ENCODE data around the gene GJB1. TPM values are rescaled to one million over a fixed set of nuclear protein-coding genes. Genes with fewer than 3 reads are reported as not detected.

Gene GJB1
- total and polyA plus RNA-seq, 8 donors: 40.1 to 70.6 (median 56.2) TPM

DNA sequence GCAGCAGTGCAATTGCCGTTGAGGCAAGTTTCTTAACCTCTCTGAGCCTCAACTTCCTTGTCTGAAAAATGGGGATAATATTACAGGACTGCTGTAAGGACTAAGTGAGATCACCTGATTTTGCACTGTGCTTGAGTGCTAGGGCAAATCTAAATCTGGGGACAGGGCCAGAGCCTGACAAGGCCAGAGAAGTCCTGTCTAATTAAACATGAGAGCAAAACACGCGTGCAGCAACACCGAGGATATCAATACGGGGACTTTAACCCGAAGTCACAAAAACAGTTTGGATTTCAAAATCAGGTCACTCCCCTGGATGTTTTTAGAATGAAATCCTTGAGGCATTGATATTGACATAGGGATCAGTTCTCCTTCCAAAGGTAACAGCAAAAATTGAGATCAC is 5.7 kb upstream of the GJB1 start:
- no peaks in the 10 kb centered on the region for H3K9me3 ChIP-seq
- peak overlapping the region in 2 of 4 donors; percentile 32 to 47 for H3K4me3 ChIP-seq
- WGBS, 2 donors: 11 to 46% methylated on average over 6 of the region's 6 CpGs
- H3K27ac ChIP-seq: no peak overlapping the region
- intact Hi-C loops (cut with DNase I): no loop called here
- ATAC-seq (no peak), FAIRE-seq (no peak), DNase-seq (no peak)
- TF ChIP-seq, protein P1, sequence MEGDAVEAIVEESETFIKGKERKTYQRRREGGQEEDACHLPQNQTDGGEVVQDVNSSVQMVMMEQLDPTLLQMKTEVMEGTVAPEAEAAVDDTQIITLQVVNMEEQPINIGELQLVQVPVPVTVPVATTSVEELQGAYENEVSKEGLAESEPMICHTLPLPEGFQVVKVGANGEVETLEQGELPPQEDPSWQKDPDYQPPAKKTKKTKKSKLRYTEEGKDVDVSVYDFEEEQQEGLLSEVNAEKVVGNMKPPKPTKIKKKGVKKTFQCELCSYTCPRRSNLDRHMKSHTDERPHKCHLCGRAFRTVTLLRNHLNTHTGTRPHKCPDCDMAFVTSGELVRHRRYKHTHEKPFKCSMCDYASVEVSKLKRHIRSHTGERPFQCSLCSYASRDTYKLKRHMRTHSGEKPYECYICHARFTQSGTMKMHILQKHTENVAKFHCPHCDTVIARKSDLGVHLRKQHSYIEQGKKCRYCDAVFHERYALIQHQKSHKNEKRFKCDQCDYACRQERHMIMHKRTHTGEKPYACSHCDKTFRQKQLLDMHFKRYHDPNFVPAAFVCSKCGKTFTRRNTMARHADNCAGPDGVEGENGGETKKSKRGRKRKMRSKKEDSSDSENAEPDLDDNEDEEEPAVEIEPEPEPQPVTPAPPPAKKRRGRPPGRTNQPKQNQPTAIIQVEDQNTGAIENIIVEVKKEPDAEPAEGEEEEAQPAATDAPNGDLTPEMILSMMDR (IDR thresholded peaks at IDR 0.05): no peak
- no peaks in the 10 kb centered on the region for H3K27me3 ChIP-seq
- H3K36me3 ChIP-seq: no peaks in the 10 kb centered on the region
- peaks cover 0 to 10% (median 0%) of the 10 kb centered on the region in 3 donors for H3K4me1 ChIP-seq

DNA sequence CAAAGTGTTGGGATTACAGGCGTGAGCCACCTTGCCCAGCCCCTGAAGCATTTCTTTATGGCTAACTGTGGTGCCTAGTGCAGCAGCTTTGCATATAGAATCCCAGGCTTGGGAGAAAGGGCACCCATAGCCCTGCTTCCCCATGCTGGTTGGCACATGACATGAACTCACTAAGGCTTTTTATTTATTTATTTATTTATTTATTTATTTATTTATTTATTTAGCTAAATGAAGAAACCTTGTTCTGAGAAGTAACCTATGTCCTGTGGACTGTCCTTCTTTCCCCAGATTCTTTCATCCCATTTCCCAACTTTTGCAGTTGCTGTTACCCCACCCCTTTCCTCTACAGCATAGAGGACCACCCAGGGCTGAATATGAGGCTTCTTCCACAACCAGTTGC is 1.9 kb upstream of the GJB1 start:
- Histone ChIP-seq H3K36me3 (no peaks in the 10 kb centered on the region), H3K4me1 (peaks cover 0 to 6% (median 0%) of the 10 kb centered on the region in 3 donors), H3K27me3 (no peaks in the 10 kb centered on the region), H3K27ac (no peak overlapping the region), H3K9me3 (no peaks in the 10 kb centered on the region), H3K4me3 (no peak overlapping the region)
- no peak for DNase-seq
- FAIRE-seq: no peak
- intact Hi-C loops (cut with DNase I): no loop called here
- TF ChIP-seq, protein P1 (IDR thresholded peaks at IDR 0.05): no peak
- no peak for ATAC-seq
- 87 to 100% methylated on average over 1 of the region's 1 CpG for WGBS, 2 donors

DNA sequence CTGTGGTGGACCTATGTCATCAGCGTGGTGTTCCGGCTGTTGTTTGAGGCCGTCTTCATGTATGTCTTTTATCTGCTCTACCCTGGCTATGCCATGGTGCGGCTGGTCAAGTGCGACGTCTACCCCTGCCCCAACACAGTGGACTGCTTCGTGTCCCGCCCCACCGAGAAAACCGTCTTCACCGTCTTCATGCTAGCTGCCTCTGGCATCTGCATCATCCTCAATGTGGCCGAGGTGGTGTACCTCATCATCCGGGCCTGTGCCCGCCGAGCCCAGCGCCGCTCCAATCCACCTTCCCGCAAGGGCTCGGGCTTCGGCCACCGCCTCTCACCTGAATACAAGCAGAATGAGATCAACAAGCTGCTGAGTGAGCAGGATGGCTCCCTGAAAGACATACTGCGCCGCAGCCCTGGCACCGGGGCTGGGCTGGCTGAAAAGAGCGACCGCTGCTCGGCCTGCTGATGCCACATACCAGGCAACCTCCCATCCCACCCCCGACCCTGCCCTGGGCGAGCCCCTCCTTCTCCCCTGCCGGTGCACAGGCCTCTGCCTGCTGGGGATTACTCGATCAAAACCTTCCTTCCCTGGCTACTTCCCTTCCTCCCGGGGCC is 1.2 kb downstream of the GJB1 start:
- DNase-seq: no peak
- intact Hi-C loops (cut with DNase I): no loop called here
- Histone ChIP-seq H3K36me3 (no peaks in the 10 kb centered on the region), H3K4me1 (peaks cover 0 to 6% (median 0%) of the 10 kb centered on the region in 3 donors), H3K4me3 (no peak overlapping the region), H3K27me3 (no peaks in the 10 kb centered on the region), H3K27ac (no peak overlapping the region), H3K9me3 (no peaks in the 10 kb centered on the region)
- WGBS, 2 donors: 61 to 77% methylated on average over 27 to 32 of the region's 32 CpGs
- FAIRE-seq: no peak
- TF ChIP-seq, protein P1 (IDR thresholded peaks at IDR 0.05): no peak
- ATAC-seq: peak in 2 of 4 donors; percentile 23 to 30

DNA sequence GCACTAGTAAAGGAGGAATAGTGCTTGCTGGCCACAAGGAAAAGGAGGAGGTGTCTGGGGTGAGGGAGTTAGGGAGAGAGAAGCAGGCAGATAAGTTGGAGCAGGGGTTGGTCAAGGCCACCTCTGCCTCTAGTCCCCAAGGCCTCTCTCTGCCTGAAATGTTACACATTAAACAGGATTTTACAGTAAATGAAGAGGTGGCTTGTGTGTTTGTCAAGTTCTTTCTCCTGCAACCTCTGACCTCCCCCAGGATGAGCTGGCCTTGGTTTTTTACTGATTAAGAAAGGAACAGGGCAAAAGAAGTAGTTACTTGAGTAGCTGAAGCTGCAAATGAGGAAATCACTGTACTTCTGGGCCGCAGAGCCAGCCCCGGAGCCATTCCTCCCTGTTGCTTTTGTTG is 2.0 kb downstream of the GJB1 start:
- Histone ChIP-seq H3K36me3 (no peaks in the 10 kb centered on the region), H3K27ac (peak overlapping the region in 1 of 4 donors; percentile 23), H3K4me3 (no peak overlapping the region), H3K27me3 (no peaks in the 10 kb centered on the region), H3K9me3 (no peaks in the 10 kb centered on the region), H3K4me1 (peaks cover 0 to 6% (median 0%) of the 10 kb centered on the region in 3 donors)
- ATAC-seq (peak; percentile 42 to 85 (median 53)), DNase-seq (peak in 2 of 6 donors; percentile 11 to 25), FAIRE-seq (no peak)
- intact Hi-C loops (cut with DNase I): no loop called here
- TF ChIP-seq, protein P1 (IDR thresholded peaks at IDR 0.05): no peak
- WGBS, 2 donors: 25 to 32% methylated on average over 2 of the region's 2 CpGs

DNA sequence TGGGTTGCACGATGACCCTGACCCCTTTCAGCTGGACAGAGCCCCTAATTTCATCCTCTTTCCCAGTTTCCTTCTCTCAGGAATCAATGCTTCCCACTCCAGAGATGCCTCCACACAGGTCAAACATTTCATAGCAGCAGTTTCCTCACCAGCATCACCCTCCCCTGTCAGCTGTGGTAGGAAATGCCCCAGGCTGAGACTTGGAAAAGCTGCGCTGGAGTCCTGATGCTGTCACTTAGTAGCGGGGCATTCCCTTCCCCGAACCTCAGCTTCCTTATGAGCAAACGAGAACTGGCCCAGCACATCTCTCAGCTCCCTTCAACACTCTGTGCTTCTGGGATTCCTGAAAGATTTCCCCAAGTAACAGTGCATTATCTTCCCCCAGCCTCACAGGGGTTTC is 2.7 kb downstream of the GJB1 start:
- Histone ChIP-seq H3K27ac (no peak overlapping the region), H3K4me1 (peaks cover 0 to 6% (median 0%) of the 10 kb centered on the region in 3 donors), H3K9me3 (no peaks in the 10 kb centered on the region), H3K4me3 (no peak overlapping the region), H3K27me3 (no peaks in the 10 kb centered on the region), H3K36me3 (no peaks in the 10 kb centered on the region)
- ATAC-seq: no peak
- TF ChIP-seq, protein P1 (IDR thresholded peaks at IDR 0.05): no peak
- no peak for DNase-seq
- no peak for FAIRE-seq
- intact Hi-C loops (cut with DNase I): no loop called here
- 64 to 70% methylated on average over 5 of the region's 5 CpGs for WGBS, 2 donors

Data from pancreas (tissue), 10 donors.